Choroid plexus epithelial cell (primary cell): ENCODE data around the gene ATPAF1.
"Not testable (repeated sequence)": the region's sequence is repeated elsewhere in the genome, so short reads cannot be mapped to it uniquely, and the experiment has no call there.

ENCODE experiments used
- DNase-seq: peaks from one replicate; pipeline ENCODE4 v3.0.0-alpha.2; 2010; ENCODE audit warnings: low read depth
- H3K4me3 ChIP-seq: 2 replicates; pipeline ENCODE4 v1.5.1; 2011; ENCODE audit warnings: low read depth, mild to moderate bottlenecking, control low read depth, low read length, moderate library complexity
- CTCF ChIP-seq: conservative IDR thresholded peaks from 2 replicates; pipeline ENCODE4 v1.5.1; 2011; ENCODE audit warnings: low read depth, mild to moderate bottlenecking, control low read depth, inconsistent platforms, low read length, moderate library complexity

The ATPAF1 gene

DNA sequence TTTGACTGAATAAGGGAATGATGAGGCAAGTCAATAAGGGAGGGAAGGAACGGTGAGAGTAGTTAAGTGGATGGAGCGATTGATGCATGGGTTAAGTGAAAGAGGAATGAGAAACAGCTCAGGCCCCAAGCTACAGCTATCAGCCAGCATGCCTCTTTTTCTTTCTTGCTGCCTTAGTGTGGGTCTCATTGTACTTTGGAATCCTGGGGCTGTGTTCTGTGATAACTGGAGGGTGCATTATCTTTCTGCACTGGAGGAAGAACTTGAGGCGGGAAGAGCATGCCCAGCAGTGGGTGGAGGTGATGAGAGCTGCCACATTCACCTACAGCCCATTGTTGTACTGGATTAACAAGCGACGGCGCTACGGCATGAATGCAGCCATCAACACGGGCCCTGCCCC lies 4.5 kb upstream of the ATPAF1 start:
- H3K4me3 ChIP-seq, result no peak overlapping the region
- no peak for TF ChIP-seq CTCF
- DNase-seq, result no peak

DNA sequence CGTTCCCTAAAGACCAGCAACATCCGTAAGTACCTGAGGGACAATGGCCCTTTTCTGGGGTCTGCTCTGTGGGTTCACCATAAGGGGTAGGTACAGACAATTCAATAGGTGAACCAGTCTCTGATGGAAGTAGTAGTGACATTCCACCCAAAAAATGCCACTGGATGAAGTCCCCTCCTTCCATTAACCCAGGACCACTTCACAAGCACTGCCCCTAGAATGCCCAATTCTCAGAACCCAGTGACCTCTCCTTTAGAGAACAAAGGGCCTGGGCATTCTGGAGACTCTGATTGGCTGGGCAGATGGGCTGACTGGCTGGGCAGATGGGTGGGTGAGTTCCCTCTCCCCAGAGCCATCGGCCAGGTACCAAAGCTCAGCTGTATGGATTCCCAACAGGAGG lies 3.4 kb upstream of the ATPAF1 start, which contains the start of gene TEX38:
TEX38 (plus strand) TSS at position 301 of the 400 bp plus-strand sequence; CDS start at position 382, 81 bp downstream.
- no peak within 1 kb of the TSS for H3K4me3 ChIP-seq
- TF ChIP-seq CTCF, result no peak
- no peak for DNase-seq

GRCh38 chr1:46670134-46670533 lies 2.0 kb upstream of the ATPAF1 start:
- DNase-seq, result no peak
- no peak overlapping the region for H3K4me3 ChIP-seq
- no peak for TF ChIP-seq CTCF

GRCh38 chr1:46665983-46666382 lies 2.2 kb downstream of the ATPAF1 start:
- no peak overlapping the region for H3K4me3 ChIP-seq
- no peak for TF ChIP-seq CTCF
- no peak for DNase-seq

DNA sequence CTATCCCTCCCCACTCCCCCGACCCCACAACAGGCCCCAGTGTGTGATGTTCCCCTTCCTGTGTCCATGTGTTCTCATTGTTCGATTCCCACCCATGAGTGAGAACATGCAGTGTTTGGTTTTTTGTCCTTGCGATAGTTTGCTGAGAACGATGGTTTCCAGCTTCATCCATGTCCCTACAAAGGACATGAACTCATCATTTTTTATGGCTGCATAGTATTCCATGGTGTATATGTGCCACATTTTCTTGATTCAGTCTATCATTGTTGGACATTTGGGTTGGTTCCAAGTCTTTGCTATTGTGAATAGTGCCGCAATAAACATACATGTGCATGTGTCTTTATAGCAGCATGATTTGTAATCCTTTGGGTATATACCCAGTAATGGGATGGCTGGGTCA lies 5.2 kb downstream of the ATPAF1 start:
- H3K4me3 ChIP-seq, DNase-seq: not testable (repeated sequence)

DNA sequence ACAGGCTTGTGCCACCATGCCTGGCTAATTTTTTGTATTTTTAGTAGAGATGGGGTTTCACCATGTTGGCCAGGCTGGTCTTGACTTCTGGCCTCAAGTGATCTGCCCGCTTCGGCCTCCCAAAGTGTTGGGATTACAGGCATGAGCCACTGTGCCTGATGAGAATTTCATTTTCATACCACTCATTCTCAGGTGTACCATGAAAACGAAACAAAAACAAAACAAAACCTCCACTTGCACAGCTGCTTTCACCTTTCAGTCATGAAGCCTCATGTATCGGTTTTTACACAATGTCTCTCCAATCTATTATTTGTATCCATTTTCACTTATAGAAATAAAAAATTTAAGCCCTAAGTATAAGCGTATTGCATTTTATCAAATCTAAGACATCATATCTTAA lies 8.0 kb downstream of the ATPAF1 start:
- H3K4me3 ChIP-seq, DNase-seq: not testable (repeated sequence)

DNA sequence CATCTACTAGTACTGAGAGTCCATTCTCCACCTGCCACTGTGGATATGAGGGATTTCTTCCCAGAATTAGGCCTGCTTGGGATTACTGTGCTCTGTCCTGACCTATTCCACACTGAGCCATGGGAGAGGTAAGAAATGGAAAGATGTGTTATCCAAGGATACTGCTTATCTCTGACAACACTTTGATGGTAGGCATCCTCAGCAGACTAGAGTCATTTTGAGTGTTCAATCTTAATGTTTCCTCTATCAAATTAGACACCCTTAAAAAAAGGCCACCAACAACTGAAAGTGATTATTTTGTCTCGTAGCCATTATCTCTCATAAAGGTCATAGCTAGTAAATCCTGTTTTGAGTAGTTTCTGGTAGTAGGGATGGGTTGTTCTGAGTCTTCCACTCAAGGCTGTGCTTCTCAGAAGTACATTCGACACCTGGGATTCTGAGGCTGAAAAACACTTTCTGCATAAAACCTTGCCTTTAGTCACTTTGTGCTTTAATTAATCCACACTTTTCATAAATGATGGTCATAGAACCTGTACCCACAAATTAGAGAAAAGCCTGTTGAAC lies 8.8 kb downstream of the ATPAF1 start:
- no peak overlapping the region for H3K4me3 ChIP-seq
- TF ChIP-seq CTCF, result no peak
- no peak for DNase-seq

GRCh38 chr1:46657775-46658174 lies 10.4 kb downstream of the ATPAF1 start:
- no peak for DNase-seq
- no peak for TF ChIP-seq CTCF
- H3K4me3 ChIP-seq, result no peak overlapping the region
